HS-27A (cell line): ENCODE results near the gene FGF21.
"Not testable (repeated sequence)": the region's sequence is repeated elsewhere in the genome, so short reads cannot be mapped to it uniquely, and the experiment has no call there.

Source experiments
- DNase-seq: peaks from one replicate; pipeline ENCODE4 v3.0.0-alpha.2; 2012; ENCODE audit warnings: low read depth, missing footprints

Gene FGF21

GRCh38 chr19:48755084-48755641 lies at the start of gene FGF21:
TSS of gene FGF21 (plus strand) at chr19:48755524. CDS start at chr19:48756237, 713 bp downstream.
- no peak for DNase-seq

- no peak for DNase-seq
Measured at GRCh38 chr19:48708471-48708870, 46.9 kb upstream of the FGF21 start.

DNA sequence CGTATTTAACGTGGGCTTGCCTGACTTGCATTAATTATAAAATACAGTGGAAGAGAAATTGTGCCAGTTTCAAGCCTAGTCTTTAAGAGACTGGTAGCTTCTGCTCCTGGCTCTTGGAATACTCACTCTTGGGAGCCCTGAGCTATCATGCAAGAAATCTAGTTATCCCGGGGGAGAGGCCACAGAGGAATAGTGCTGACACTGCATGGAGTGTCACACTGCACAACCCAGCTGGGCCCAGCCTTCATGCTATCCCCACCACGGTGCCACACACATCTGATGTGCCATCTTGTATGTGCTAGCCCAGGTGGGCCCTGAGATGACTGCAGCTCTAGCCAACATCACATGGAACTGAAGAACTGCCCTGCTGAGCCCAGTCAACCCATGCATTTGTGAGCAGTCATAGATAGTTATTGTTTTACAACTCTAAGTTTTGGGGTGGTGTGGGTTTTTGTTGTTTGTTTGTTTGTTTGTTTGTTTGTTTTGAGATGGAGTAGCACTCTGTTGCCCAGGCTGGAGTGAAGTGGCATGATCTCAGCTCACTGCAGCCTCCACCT lies 44.1 kb upstream of the FGF21 start:
- DNase-seq, result no peak

DNA sequence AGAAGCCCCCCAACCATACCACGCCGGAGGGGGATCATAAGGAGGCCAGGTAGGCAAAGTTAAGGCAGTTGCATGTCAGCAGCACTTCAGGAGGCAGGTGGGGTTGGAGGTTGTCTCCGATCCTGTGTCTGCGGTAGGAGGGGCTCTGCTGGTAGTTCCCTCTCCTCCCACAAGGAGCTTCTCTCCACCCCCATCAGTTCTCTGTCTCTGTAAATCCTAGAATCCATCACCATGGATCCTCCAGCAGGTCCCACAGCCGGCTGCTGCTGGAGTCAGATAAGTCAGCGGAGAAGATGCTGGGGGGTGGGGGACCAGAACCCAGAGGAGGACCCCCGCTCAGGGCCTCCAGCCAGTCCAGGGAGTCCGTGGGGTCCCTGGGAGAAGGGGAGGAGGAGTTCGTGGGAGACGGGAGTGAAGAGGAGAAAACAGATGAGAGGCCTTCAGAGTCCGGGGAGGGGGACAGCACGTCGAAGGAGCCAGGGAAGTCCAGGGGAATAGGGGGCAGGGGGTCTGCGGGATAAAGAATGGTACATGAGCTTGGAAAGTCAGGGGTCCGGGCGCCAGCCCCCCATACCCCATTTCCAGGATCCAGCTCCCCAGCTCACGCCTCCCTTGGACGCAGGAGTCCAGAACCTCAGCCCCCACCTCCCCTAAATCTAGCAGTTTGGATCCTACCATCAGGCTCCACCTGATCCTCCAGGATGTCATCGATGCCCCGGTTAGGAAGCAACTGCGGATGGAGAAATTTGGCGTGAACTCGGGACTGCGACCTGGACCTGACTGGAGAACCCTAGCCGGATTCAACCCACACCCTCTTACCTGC lies 42.1 kb upstream of the FGF21 start:
- DNase-seq, result no peak

DNA sequence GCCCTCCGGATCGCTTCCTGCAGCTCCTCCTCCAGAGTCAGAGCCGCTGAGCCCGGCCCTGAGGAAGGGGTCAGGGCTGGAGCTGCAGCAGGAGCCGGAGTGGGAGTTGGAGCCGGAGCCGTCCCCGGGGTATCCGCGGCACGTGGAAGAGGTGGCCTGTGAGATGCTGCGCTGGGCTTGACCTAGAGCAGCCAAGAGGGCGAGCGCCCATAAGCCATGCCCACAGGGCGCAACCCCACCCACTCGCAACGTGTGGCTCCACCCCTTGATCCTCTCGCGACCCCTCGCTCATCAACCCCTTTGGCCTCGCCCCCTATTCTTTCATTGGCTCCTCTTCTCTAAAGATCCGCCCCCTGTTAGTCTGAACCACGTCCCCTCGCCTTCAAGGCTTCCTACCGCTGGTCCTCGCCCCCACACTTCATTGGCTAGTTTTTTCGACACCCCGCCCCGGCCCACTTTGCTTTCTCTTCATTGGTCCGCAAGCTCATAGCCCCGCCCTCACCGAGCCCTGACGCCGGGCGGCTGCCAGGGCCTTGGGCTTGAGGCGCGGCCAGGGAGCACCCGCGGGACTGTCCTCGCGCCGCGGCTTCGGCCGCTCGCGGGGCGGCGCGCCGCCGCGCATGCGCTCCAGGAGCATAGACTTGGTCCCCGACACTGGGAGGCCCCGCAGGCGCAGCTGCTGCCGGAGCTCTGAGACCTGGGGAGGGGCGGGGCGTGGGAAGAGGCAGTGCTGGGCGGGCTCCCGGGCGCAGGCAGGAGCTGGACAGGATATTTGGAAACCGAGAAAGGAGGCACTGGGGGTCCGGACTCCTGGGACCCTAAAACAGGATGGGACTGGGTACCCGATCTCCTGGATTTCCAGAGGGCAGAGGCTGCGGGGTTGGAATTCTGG lies 41.2 kb upstream of the FGF21 start:
- peak; percentile 99 for DNase-seq

DNA sequence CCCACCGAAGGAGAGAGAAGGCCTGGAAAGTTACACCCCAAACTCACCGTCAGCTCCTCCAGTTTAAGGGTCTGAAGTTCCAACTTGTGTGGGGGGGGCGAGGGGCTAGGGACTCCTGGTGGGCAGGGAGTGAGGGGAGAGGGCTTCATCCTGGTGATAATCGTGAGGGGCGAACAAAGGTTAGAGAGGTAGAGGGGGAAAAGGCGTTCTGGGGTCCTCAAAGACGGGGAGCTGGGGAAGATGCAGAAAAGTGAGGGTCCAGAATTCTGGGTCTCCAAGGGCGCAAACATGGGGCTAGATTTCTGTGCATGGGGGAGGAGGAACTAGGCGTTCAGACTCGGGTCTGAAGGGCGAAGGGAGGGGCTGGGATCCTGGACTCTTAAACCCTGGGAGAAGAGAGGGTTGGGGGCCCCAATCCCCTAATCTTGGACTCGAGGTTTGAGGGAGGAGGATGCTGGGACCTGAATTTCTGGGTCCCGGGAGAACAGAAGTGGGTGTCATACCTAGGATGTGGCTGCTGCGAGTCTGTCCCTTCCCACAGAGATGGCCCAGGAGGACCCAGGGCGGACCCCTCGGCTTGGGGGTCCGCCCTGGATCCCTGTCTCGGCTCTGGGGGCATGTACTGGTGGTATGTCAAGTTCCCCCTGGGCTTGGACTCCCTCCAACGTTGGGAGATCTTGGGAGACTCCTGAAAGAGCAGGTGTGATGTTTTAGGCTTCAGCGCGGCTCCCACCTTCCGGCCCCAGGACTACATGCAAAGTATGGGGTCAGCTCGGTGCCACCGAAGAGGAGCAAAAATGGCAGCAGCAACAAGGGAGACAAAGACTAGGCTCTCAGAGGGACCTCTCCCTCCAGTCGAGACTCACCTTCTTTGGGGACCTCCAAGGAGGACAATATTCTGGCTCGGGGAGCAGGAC lies 40.3 kb upstream of the FGF21 start:
- no peak for DNase-seq

- DNase-seq, result no peak
Measured at GRCh38 chr19:48715681-48716171, 39.6 kb upstream of the FGF21 start.

GRCh38 chr19:48716562-48717291 lies 38.6 kb upstream of the FGF21 start:
- no peak for DNase-seq

DNA sequence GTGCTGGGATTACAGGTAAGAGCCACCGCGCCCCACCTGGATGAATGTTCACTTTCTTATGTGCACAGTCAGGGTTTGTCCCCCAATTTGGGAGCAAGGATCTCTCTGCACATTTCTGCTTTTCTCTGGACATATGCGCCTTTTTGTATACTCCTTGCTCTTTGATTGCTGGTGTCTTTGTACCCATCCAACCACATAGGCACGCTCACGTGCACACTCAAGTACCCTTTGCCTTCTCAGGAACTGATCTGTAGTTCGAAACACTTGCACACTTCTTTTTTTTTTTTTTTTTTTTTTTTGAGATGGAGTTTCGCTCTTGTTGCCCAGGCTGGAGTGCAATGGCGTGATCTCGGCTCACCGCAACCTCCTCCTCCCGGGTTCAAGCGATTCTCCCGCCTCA lies 37.2 kb upstream of the FGF21 start:
- not testable (repeated sequence) for DNase-seq

- no peak for DNase-seq
Measured at GRCh38 chr19:48718711-48719231, 36.6 kb upstream of the FGF21 start.

DNA sequence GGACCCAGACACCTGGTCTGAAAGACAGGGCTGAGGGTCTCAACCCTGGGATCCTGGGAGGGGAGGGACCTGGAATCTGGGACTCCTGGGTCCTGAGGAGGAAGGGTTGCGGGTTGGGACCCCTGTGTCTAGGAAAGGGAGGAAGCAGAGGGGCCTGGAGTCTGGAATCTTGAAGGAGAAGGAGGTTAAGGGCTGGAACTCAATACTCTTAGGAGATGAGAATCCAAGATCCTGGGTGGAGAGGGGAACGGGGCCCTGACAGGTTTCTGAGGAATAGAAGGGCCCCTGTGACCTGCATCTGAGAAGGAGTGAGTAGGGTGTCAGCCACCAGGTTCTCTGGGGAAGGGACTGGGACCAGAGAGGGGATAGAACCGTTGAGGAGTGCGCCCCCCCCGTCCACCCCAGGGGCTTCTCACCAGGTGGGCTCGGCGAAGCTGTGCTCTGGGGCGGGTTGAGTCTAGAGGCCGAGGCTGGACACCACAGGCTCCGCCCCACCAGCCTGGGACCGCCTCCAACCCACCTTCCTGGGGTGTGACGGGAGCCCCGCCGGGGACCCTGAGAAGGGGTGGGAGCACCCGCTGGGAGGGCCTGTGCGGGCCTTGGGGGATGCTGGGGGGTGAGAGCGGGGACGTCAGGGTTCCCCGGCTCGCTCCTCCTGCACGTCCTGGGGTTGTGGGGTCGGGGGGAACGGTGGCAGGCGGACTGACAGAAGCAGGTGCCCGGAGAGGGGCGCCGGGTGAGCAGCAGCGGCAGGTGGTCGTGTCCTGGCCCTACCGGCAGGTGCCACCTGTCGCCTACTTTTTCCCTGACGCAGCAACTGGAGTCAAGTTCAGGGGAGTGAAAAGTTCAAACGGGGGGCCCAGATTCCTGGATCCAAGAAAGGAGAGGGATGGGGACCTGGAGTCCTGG lies 35.8 kb upstream of the FGF21 start, which contains the start of gene MAMSTR:
MAMSTR (minus strand) TSS at position 463 of the 909 bp plus-strand sequence. CDS start 694 bp downstream, outside the sequence.
- DNase-seq, result no peak

- no peak for DNase-seq
Measured at GRCh38 chr19:48720251-48720612, 35.1 kb upstream of the FGF21 start.

DNA sequence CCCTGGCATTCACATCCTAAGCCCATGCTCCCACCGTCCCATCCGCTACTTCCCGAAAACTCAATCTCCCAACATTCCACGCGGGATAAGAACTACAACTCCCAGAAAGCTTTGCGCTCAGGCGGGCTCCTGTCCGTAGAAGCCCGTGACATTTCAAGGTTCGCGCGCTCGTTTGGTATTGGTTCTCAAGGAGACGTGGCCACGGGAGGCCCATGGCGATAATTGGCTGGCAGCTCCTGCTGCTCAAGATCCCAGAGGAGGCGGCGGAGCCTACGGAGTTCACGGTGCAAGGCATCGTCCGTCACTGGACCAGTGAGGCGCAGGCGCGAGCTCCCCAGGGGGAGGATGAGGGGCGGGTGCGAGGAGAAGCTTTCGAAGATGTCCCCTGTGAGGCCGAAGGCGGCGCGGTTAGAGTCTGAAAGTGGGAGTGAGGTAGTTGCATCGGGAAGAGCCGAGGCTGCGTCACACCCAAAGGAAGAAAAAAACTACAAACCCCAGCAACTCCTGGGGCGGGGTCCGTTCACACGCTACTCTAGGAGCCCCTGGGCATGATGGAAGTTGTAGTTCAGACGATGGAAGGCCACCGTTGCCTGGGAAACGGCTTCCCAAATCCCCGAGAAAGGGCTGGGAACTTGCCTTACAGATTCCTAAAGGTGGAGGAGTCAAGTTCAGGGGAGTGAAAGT lies 34.6 kb upstream of the FGF21 start:
- DNase-seq, result peak; percentile 99

- no peak for DNase-seq
Measured at GRCh38 chr19:48722196-48722708, 33.1 kb upstream of the FGF21 start.

GRCh38 chr19:48724796-48725753 lies 30.2 kb upstream of the FGF21 start:
- peak; percentile 85 for DNase-seq

- no peak for DNase-seq
Measured at GRCh38 chr19:48726556-48726955, 28.8 kb upstream of the FGF21 start.
